GM23248 (cell line): ENCODE results near the gene TMCC2. TPM values are rescaled to one million over a fixed set of nuclear protein-coding genes. Genes with fewer than 3 reads are reported as not detected.

Experiments
- DNase-seq: peaks from one replicate; pipeline ENCODE4 v3.0.0-alpha.2; 2015
- H2AFZ ChIP-seq: fragments of 200-600 bp; sonication (generic); 2 replicates; pipeline ENCODE4 v1.6.1; 2016; ENCODE audit warnings: antibody characterized with exemption
- H3F3A ChIP-seq: fragments of 200-600 bp; sonication (generic); 2 replicates; pipeline ENCODE4 v1.6.1; 2016; ENCODE audit warnings: mild to moderate bottlenecking, antibody characterized with exemption, mixed run types; ENCODE audit not compliant: insufficient read depth
- H3K27ac ChIP-seq: fragments of 200-600 bp; sonication (generic); 2 replicates; pipeline ENCODE4 v1.5.1; 2016; ENCODE audit warnings: mild to moderate bottlenecking
- H3K27me3 ChIP-seq: fragments of 200-600 bp; sonication (generic); replicated peaks from 2 replicates; pipeline ENCODE4 v1.6.1; 2016; ENCODE audit warnings: mild to moderate bottlenecking; ENCODE audit not compliant: insufficient read depth
- H3K36me3 ChIP-seq: fragments of 200-600 bp; sonication (generic); 2 replicates; pipeline ENCODE4 v1.6.1; 2016; ENCODE audit warnings: low read depth, mild to moderate bottlenecking
- H3K4me1 ChIP-seq: fragments of 200-600 bp; sonication (generic); 2 replicates; pipeline ENCODE4 v1.6.1; 2016; ENCODE audit warnings: mild to moderate bottlenecking; ENCODE audit not compliant: insufficient read depth
- H3K4me2 ChIP-seq: fragments of 200-600 bp; sonication (generic); one replicate; pipeline ENCODE4 v1.6.1; 2016; ENCODE audit warnings: mild to moderate bottlenecking; ENCODE audit not compliant: unreplicated experiment
- H3K4me3 ChIP-seq: fragments of 200-600 bp; sonication (generic); 2 replicates; pipeline ENCODE4 v1.5.1; 2016; ENCODE audit warnings: mild to moderate bottlenecking
- H3K79me2 ChIP-seq: fragments of 200-600 bp; sonication (generic); 2 replicates; pipeline ENCODE4 v1.6.1; 2016; ENCODE audit warnings: mild to moderate bottlenecking; ENCODE audit not compliant: insufficient read depth
- H3K9ac ChIP-seq: fragments of 200-600 bp; sonication (generic); 2 replicates; pipeline ENCODE4 v1.6.1; 2016; ENCODE audit warnings: mild to moderate bottlenecking
- H3K9me2 ChIP-seq: fragments of 200-600 bp; sonication (generic); 2 replicates; pipeline ENCODE4 v1.6.1; 2016; ENCODE audit warnings: mixed run types, mild to moderate bottlenecking, moderate library complexity; ENCODE audit not compliant: insufficient read depth
- H3K9me3 ChIP-seq: fragments of 200-600 bp; sonication (generic); one replicate; pipeline ENCODE4 v1.6.1; 2017; ENCODE audit warnings: low read depth
- H4K20me1 ChIP-seq: fragments of 200-600 bp; sonication (generic); 2 replicates; pipeline ENCODE4 v1.6.0; 2016; ENCODE audit not compliant: insufficient read depth
- EZH2 ChIP-seq: fragments of 200-600 bp; sonication (generic); IDR thresholded peaks from 2 replicates; pipeline ENCODE4 v1.6.1; 2018; ENCODE audit warnings: antibody characterized with exemption, mild to moderate bottlenecking; ENCODE audit not compliant: insufficient read depth, poor library complexity, severe bottlenecking
- EZH2phosphoT487 ChIP-seq: fragments of 200-600 bp; sonication (generic); IDR thresholded peaks from 2 replicates; pipeline ENCODE4 v1.6.1; 2018; ENCODE audit warnings: antibody characterized with exemption, moderate library complexity, mild to moderate bottlenecking, low read depth; ENCODE audit not compliant: insufficient read depth
- WGBS, 2 experiments: methylation state at CpG; one replicate each; pipeline ENCODE4 v1.1.6; 2015 to 2017; ENCODE audit warnings: low lambda C conversion rate in 2 of 2, low coverage in 1 of 2; ENCODE audit errors: missing lambda C conversion rate in 2 of 2; 5-methylcytosine and 5-hydroxymethylcytosine counted together
- in situ Hi-C: fragments of 300-500 bp; cut with MboI; formaldehyde crosslinking; loops from 2 replicates; pipeline ENCODE4 v1.15.0; 2020
- polyA plus RNA-seq: library from polyadenylated mRNA; unstranded; fragments of >200 nt; fragmentation: Nextera tagmentation; extraction: Ambion mirVana; gene quantifications from 2 replicates; pipeline ENCODE4 v1.2.1, GENCODE V29; 2016
- total RNA-seq: library from RNA; depleted of rRNA; stranded (reverse); fragments of >200 nt; shearing (Covaris generic); gene quantifications from 2 replicates; pipeline ENCODE4 v1.2.3, GENCODE V29; 2014

Gene TMCC2
- total and polyA plus RNA-seq, 2 experiments from 2014 or later, result 0.39 to 1.7 TPM

DNA sequence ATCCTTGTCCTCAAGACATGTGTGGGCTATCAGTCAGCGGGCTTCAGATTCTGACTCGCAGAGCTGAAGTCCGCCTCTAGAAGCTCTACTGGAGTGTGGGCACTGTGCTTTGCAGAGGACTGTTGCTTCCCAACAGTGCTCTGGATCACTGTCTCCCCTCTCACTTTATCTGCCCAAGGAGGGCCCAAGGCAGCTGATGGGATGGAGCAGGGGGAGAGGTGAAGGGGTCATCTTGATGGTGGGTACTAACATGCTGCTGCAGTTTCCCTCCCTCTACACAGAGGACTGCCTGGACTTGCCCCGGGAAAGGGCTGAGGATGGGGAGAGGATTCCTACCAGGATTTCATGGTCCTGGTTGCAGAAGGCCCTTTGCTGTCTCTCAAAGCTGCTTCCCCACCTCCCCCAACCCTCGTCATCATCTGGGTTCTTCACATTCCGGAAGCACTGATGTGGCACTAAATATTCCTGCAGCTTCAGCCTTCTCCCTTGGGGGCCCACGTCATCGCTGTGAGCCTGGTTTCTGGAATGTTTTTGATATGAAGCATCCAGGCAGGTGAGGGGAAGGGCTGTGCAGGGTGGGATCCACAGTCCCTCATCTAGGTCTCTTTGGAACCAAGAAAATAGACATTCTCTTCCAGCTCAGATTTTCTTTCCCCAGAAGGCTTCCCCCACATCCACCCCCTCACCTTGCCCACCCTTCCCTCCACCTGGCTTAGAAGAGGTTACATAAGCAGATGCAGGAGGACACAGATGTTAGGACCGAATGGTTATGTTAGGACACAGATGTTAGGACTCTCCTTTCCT lies 70.6 kb downstream of the TMCC2 start:
- peak; percentile 98 for DNase-seq
- H3K27ac ChIP-seq, result peak overlapping the region; percentile 93
- peak overlapping the region; percentile 65 for H3K4me2 ChIP-seq
- no peaks in the 10 kb centered on the region for H3K36me3 ChIP-seq
- no peaks in the 10 kb centered on the region for H3K9me3 ChIP-seq
- TF ChIP-seq EZH2phosphoT487 (no peak), EZH2 (no peak)
- peak overlapping the region; percentile 72 for H3K9ac ChIP-seq
- H3K79me2 ChIP-seq, result no peaks in the 10 kb centered on the region
- H3F3A ChIP-seq, result peaks cover 56% of the 10 kb centered on the region
- in situ Hi-C loops, result no loop called here
- 23 to 27% methylated on average over 9 of the region's 9 CpGs for WGBS, 2 experiments
- no peaks in the 10 kb centered on the region for H4K20me1 ChIP-seq
- no peaks in the 10 kb centered on the region for H3K9me2 ChIP-seq
- H3K27me3 ChIP-seq, result no peaks in the 10 kb centered on the region
- peak overlapping the region; percentile 22 for H3K4me3 ChIP-seq
- peaks cover 78% of the 10 kb centered on the region for H3K4me1 ChIP-seq
- peak overlapping the region; percentile 53 for H2AFZ ChIP-seq

DNA sequence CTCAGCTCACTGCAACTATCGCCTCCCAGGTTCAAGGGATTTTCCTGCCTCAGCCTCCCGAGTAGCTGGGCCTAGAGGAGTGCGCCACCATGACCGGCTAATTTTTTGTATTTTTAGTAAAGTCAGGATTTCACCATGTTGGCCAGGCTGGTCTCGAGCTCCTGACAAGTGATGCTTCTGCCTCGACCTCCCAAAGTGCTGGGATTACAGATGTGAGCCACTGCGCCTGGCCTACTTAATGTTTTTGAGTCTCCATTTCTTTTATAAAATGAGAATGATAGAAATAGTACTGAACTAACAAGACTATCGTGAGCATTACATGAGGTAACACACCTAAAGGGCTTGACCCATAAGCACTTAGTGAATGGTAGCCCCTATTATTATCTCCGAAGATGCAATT lies 72.4 kb downstream of the TMCC2 start:
- TF ChIP-seq EZH2 (no peak), EZH2phosphoT487 (no peak)
- in situ Hi-C loops, result no loop called here
- Histone ChIP-seq H4K20me1 (no peaks in the 10 kb centered on the region), H3K9ac (peak overlapping the region; percentile 72), H3F3A (peaks cover 50% of the 10 kb centered on the region), H3K27me3 (no peaks in the 10 kb centered on the region), H3K4me1 (peaks cover 67% of the 10 kb centered on the region), H2AFZ (no peak overlapping the region), H3K79me2 (no peaks in the 10 kb centered on the region), H3K9me2 (no peaks in the 10 kb centered on the region), H3K36me3 (no peaks in the 10 kb centered on the region; the same call in 1 of the 2 replicates), H3K9me3 (no peaks in the 10 kb centered on the region), H3K27ac (peak overlapping the region; percentile 95), H3K4me3 (no peak overlapping the region), H3K4me2 (peak overlapping the region; percentile 0)
- no peak for DNase-seq
- 85 to 87% methylated on average over 9 of the region's 9 CpGs for WGBS, 2 experiments

DNA sequence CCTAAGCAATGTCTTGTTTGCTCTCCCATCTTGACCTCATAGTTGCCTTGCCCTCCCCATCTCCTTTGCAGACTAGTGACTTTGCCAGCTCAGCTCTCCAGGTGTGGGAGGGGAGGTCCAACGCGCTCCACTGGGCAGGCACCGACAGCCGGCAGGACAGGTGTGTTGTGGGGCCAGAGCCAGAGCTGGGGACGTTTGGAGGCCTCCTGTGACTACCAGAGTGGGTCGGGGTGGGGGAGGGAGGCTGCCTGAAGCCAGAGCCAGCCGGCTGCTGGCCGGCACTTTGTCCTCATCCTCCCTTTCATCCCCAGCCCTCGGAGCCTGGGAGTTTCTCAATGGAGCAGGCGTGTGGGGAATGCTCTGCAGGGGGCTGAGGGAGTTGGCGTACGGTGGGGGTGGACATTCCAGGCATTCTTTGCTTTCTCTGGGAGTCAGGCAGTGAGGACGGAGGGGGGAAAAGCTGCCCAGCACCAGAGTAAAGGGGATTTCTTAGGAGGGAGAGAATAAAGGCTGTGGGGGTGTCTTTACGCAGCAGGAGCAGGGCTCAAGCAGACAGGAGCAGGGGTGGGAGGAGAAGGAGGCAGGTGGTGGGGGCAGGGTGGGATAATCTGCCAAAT lies 73.6 kb downstream of the TMCC2 start:
- Histone ChIP-seq H3K27ac (peak overlapping the region; percentile 95), H4K20me1 (no peaks in the 10 kb centered on the region), H3K9me2 (no peaks in the 10 kb centered on the region), H2AFZ (peak overlapping the region; percentile 47; the same call in 1 of the 2 replicates), H3K4me2 (peak overlapping the region; percentile 84), H3K36me3 (no peaks in the 10 kb centered on the region; the same call in 1 of the 2 replicates), H3K4me3 (no peak overlapping the region), H3K9me3 (no peaks in the 10 kb centered on the region), H3K27me3 (no peaks in the 10 kb centered on the region), H3K79me2 (no peaks in the 10 kb centered on the region), H3K9ac (peak overlapping the region; percentile 72), H3K4me1 (peaks cover 63% of the 10 kb centered on the region), H3F3A (peaks cover 53% of the 10 kb centered on the region)
- DNase-seq, result peak; percentile 86
- in situ Hi-C loops, result no loop called here
- 20% methylated on average over 13 to 14 of the region's 14 CpGs for WGBS, 2 experiments
- TF ChIP-seq EZH2phosphoT487, result no peak
- no peak for TF ChIP-seq EZH2

DNA sequence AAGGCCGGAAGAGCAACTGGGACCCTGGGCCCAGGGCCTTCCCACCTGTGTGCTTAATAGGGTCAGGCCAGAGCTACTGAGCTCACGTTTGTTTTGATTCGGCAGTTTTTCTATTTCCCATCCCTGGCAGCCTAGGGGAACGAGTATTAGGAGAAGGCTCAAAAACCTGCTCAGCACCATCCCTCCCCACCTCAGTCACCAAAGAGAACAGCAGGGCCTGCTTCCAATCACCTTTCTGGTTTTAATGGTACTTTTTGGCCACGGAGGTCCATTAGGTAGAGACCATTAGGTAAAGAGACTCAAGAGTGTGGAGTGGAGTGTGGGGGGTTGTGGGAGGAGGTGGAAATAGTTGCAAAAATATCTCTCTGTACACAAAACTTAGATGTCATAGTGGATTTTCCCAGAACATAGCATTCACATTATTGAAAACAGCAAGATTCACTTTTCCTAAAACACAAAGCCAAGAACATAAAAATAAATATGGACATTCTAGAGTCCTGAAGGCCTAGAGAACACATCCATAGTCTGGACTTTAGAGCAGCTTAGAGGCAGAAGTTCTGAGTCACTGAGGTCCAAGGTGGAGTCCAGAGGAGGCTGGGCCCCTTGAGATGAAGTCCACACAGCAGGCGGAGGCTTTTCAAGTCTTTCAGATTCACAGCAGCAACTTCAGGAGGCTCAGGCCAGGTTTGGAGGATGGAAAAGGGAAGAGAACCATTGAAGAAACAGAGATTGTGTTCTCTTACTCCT lies 74.3 kb downstream of the TMCC2 start:
- Histone ChIP-seq H3K36me3 (peaks cover 4% of the 10 kb centered on the region; the same call in 1 of the 2 replicates), H4K20me1 (no peaks in the 10 kb centered on the region), H2AFZ (no peak overlapping the region), H3F3A (peaks cover 52% of the 10 kb centered on the region), H3K27me3 (no peaks in the 10 kb centered on the region), H3K9me3 (no peaks in the 10 kb centered on the region), H3K9ac (peak overlapping the region; percentile 72), H3K79me2 (no peaks in the 10 kb centered on the region), H3K27ac (peak overlapping the region; percentile 95), H3K9me2 (no peaks in the 10 kb centered on the region), H3K4me1 (peaks cover 61% of the 10 kb centered on the region), H3K4me3 (no peak overlapping the region), H3K4me2 (peak overlapping the region; percentile 84)
- WGBS, 2 experiments, result 77 to 82% methylated on average over 5 to 6 of the region's 6 CpGs
- TF ChIP-seq EZH2phosphoT487 (no peak), EZH2 (no peak)
- in situ Hi-C loops, result no loop called here
- peak; percentile 53 for DNase-seq
